Hepatocyte (in vitro differentiated cells): ENCODE data around the gene ZNF454.

ENCODE experiments used
- CTCF ChIP-seq: fragments of 200-600 bp; sonication (generic); IDR thresholded peaks from 2 replicates; pipeline ENCODE4 v1.5.1; 2016; ENCODE audit warnings: antibody characterized with exemption, mild to moderate bottlenecking; ENCODE audit not compliant: poor library complexity
- EZH2phosphoT487 ChIP-seq: fragments of 200-600 bp; sonication (generic); IDR thresholded peaks from one replicate; pipeline ENCODE4 v1.6.1; 2018; ENCODE audit warnings: antibody characterized with exemption, mild to moderate bottlenecking, low read depth, moderate library complexity; ENCODE audit not compliant: unreplicated experiment, severe bottlenecking

GRCh38 chr5:178997191-178997590 is 56.2 kb downstream of the ZNF454 start:
- TF ChIP-seq EZH2phosphoT487 (no peak), CTCF (no peak)
